Stomach (tissue), 4 donors: ENCODE results near the gene PRKCH.

Experiments
- CTCF ChIP-seq, 7 experiments: fragments of 450-650 bp in 4 of 7; fragments of 200-600 bp in 3 of 7; sonication (generic) in 3 of 7; IDR thresholded peaks; one replicate each; pipeline ENCODE4 v1.5.1; 2016 to 2019; ENCODE audit warnings: antibody characterized with exemption in 7 of 7, control low read depth in 2 of 7, mild to moderate bottlenecking in 1 of 7
- EP300 ChIP-seq: sonication (generic); formaldehyde crosslinking; IDR thresholded peaks from one replicate; pipeline ENCODE4 v1.6.1; 2017; ENCODE audit warnings: antibody characterized with exemption
- POLR2A ChIP-seq, 4 donors: fragments of 450-650 bp; IDR thresholded peaks; one replicate each; pipeline ENCODE4 v1.6.1; 2016; ENCODE audit warnings: antibody characterized with exemption in 4 of 4, control low read depth in 2 of 4, mild to moderate bottlenecking in 1 of 4, moderate library complexity in 1 of 4

GRCh38 chr14:61320806-61321384 lies 484 bp upstream of the PRKCH start:
- no peak for TF ChIP-seq CTCF (IDR thresholded peaks at IDR 0.05)
- no peak for TF ChIP-seq EP300
- TF ChIP-seq POLR2A (IDR thresholded peaks at IDR 0.05) = no peak
